ENCODE measurements around the gene EHD2. TPM values are rescaled to one million over a fixed set of nuclear protein-coding genes. Genes with fewer than 3 reads are reported as not detected.

Gene EHD2
- total RNA-seq, 3 donors from 2014 or later: 38.8 to 121 (median 67.2) TPM

DNA sequence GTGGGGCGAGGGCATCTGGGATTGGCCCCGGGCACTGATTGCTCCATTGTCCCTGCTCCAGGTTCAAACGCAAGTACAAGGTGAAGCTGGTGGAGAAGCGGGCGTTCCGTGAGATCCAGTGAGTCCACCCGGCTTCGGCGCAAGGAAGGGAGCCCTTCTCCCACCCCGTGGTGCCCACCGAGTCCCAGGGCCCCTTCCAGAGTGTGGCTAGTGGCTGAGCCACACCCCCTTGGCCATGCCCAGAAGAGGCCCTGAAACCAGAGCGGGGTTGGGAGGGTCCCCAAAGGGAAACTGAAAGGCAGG lies 43.4 kb downstream of the EHD2 start:
- intact Hi-C loops (cut with DNase I; ENCODE audit: low total_unique reads): no loop called here
- H3K4me3 ChIP-seq: no peak overlapping the region
- H3K4me1 ChIP-seq: no peaks in the 10 kb centered on the region
- no peak for DNase-seq (ENCODE audit: low spot score in 2 of 2)
- H3K27ac ChIP-seq: no peak overlapping the region
- no peaks in the 10 kb centered on the region for H3K27me3 ChIP-seq
- H3K9me3 ChIP-seq: no peaks in the 10 kb centered on the region
- TF ChIP-seq, protein P1, sequence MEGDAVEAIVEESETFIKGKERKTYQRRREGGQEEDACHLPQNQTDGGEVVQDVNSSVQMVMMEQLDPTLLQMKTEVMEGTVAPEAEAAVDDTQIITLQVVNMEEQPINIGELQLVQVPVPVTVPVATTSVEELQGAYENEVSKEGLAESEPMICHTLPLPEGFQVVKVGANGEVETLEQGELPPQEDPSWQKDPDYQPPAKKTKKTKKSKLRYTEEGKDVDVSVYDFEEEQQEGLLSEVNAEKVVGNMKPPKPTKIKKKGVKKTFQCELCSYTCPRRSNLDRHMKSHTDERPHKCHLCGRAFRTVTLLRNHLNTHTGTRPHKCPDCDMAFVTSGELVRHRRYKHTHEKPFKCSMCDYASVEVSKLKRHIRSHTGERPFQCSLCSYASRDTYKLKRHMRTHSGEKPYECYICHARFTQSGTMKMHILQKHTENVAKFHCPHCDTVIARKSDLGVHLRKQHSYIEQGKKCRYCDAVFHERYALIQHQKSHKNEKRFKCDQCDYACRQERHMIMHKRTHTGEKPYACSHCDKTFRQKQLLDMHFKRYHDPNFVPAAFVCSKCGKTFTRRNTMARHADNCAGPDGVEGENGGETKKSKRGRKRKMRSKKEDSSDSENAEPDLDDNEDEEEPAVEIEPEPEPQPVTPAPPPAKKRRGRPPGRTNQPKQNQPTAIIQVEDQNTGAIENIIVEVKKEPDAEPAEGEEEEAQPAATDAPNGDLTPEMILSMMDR (IDR thresholded peaks at IDR 0.05): no peak
- TF ChIP-seq POLR2AphosphoS5 (IDR thresholded peaks at IDR 0.05) (no peak), POLR2A (IDR thresholded peaks at IDR 0.05) (no peak)
- H3K36me3 ChIP-seq: peaks cover 33% of the 10 kb centered on the region

- intact Hi-C loops (cut with DNase I; ENCODE audit: low total_unique reads): no loop called here
Measured at GRCh38 chr19:47756953-47757608, 43.9 kb downstream of the EHD2 start.

DNA sequence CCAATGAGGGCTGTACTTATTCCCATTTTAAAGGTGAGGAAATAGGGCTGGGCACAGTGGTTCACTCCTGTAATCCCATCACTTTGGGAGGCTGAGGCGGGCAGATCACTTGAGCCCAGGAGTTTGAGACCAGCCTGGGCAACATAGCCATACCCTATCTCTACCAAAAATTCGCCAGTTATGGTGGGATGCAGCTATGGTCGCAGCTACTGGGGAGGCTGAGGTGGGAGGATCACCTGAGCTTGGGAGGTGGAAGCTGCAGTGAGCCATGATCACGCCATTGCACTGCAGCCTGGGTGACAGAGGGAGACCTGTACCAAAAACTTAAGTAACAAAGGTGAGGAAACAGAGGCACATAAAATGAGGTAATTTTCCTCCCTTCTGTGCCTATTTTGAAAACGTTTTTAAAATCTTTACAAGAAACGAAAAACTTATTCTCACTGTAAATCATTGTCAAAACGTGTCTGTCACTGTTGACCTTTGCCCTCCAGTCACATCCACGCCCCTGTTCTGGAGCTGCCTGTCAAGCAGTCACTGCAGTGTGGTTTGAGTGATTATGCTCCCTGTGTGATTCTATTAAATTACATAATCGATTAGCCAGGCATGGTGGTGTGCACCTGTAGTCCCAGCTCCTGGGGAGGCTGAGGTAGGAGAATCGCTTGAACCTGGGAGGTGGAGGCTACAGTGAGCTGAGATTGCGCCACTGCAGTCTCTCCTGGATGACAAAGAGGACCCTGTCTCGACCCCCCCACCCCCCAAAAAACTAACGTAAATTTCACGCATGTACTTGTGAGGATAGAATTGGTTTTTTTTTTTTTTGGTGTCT lies 44.6 kb downstream of the EHD2 start:
- DNase-seq (ENCODE audit: low spot score in 2 of 2): no peak
- Histone ChIP-seq H3K9me3 (no peaks in the 10 kb centered on the region), H3K4me1 (no peaks in the 10 kb centered on the region), H3K27ac (no peak overlapping the region), H3K27me3 (no peaks in the 10 kb centered on the region), H3K4me3 (no peak overlapping the region), H3K36me3 (peaks cover 26% of the 10 kb centered on the region)
- intact Hi-C loops (cut with DNase I; ENCODE audit: low total_unique reads): no loop called here
- no peak for TF ChIP-seq POLR2A (IDR thresholded peaks at IDR 0.05)
- no peak for TF ChIP-seq POLR2AphosphoS5 (IDR thresholded peaks at IDR 0.05)
- TF ChIP-seq, protein P1 (IDR thresholded peaks at IDR 0.05): no peak

More at GRCh38 chr19:47756953-47757608, 43.9 kb downstream of the EHD2 start:
- Histone ChIP-seq H3K27me3 (no peaks in the 10 kb centered on the region), H3K36me3 (peaks cover 33% of the 10 kb centered on the region), H3K4me3 (no peak overlapping the region), H3K27ac (no peak overlapping the region), H3K4me1 (no peaks in the 10 kb centered on the region), H3K9me3 (no peaks in the 10 kb centered on the region)
- TF ChIP-seq, protein P1 (IDR thresholded peaks at IDR 0.05): no peak
- TF ChIP-seq POLR2AphosphoS5 (IDR thresholded peaks at IDR 0.05) (no peak), POLR2A (IDR thresholded peaks at IDR 0.05) (no peak)
- DNase-seq (ENCODE audit: low spot score in 2 of 2): no peak

DNA sequence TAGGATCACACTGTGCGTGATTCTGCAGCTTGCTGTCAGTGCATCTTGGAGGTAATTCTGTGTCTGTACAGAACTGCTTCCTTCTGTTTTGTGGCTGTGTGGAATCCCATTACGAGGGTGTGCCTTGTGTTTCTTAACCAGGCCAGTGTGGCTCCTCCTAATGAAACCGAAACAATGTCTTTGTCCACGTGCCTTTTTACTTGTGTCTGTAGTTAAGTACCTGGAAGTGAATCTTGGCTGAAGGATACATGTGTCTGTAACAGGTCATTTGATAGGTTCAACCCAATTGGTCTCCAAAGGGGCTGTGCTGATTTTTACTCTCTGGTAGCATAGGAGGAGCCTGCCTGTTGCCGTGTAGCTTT lies 45.2 kb downstream of the EHD2 start:
- no peak overlapping the region for H3K4me3 ChIP-seq
- no peak for DNase-seq (ENCODE audit: low spot score in 2 of 2)
- no peaks in the 10 kb centered on the region for H3K9me3 ChIP-seq
- peaks cover 24% of the 10 kb centered on the region for H3K36me3 ChIP-seq
- H3K4me1 ChIP-seq: no peaks in the 10 kb centered on the region
- H3K27ac ChIP-seq: no peak overlapping the region
- no peaks in the 10 kb centered on the region for H3K27me3 ChIP-seq
- TF ChIP-seq, protein P1 (IDR thresholded peaks at IDR 0.05): no peak
- no peak for TF ChIP-seq POLR2AphosphoS5 (IDR thresholded peaks at IDR 0.05)
- no peak for TF ChIP-seq POLR2A (IDR thresholded peaks at IDR 0.05)
- intact Hi-C loops (cut with DNase I; ENCODE audit: low total_unique reads): no loop called here

DNA sequence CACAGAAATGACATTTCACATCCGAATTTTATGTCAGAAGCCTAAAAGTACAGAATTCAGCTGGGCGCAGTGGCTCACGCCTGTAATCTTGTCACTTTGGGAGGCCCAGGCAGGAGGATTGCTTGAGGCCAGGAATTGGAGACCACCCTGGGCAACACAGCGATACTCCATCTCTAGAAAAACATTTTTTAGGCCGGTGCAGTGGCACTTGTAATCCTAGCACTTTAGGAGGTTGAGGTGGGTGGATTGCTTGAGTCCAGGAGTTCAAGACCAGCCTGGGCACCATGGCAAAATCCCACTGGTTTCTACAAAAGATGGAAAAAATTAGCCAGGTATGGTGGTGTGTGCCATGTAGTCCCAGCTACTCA lies 47.4 kb downstream of the EHD2 start:
- TF ChIP-seq, protein P1 (IDR thresholded peaks at IDR 0.05): no peak
- TF ChIP-seq POLR2AphosphoS5 (IDR thresholded peaks at IDR 0.05) (no peak), POLR2A (IDR thresholded peaks at IDR 0.05) (no peak)
- Histone ChIP-seq H3K4me3 (no peak overlapping the region), H3K9me3 (no peaks in the 10 kb centered on the region), H3K4me1 (no peaks in the 10 kb centered on the region), H3K36me3 (peaks cover 17% of the 10 kb centered on the region), H3K27ac (peak overlapping the region in 1 of 2 donors; percentile 61), H3K27me3 (no peaks in the 10 kb centered on the region)
- no peak for DNase-seq (ENCODE audit: low spot score in 2 of 2)
- intact Hi-C loops (cut with DNase I; ENCODE audit: low total_unique reads): no loop called here
